OCI-M1 (cell line): Measurements from ENCODE around the gene DHRS2.

Source experiments
- DNase-seq: peaks from one replicate; lab custom pipeline; 2025; lab: John Stamatoyannopoulos, UW

Gene DHRS2

GRCh38 chr14:23612802-23613201, 23.4 kb upstream of the DHRS2 start:
- DNase-seq: no peak

GRCh38 chr14:23613242-23614070, 22.7 kb upstream of the DHRS2 start:
- DNase-seq: no peak

- no peak for DNase-seq
Observed at GRCh38 chr14:23614395-23614828, 21.8 kb upstream of the DHRS2 start.

- DNase-seq: no peak
Observed at GRCh38 chr14:23615856-23616255, 20.3 kb upstream of the DHRS2 start.

- no peak for DNase-seq
Observed at GRCh38 chr14:23617539-23617938, 18.6 kb upstream of the DHRS2 start.

GRCh38 chr14:23618415-23618988, 17.7 kb upstream of the DHRS2 start:
- no peak for DNase-seq

GRCh38 chr14:23620177-23620702, 15.9 kb upstream of the DHRS2 start:
- DNase-seq: no peak

- DNase-seq: no peak
Observed at GRCh38 chr14:23621204-23621931, 14.8 kb upstream of the DHRS2 start.

GRCh38 chr14:23621932-23622730, 14.0 kb upstream of the DHRS2 start:
- no peak for DNase-seq

GRCh38 chr14:23622990-23623389, 13.2 kb upstream of the DHRS2 start:
- no peak for DNase-seq

GRCh38 chr14:23623962-23624361, 12.2 kb upstream of the DHRS2 start:
- DNase-seq: no peak

GRCh38 chr14:23624830-23625404, 11.2 kb upstream of the DHRS2 start:
- DNase-seq: peak; percentile 3

- DNase-seq: no peak
Observed at GRCh38 chr14:23626946-23627345, 9.2 kb upstream of the DHRS2 start.

- DNase-seq: no peak
Observed at GRCh38 chr14:23627961-23628360, 8.2 kb upstream of the DHRS2 start.

GRCh38 chr14:23629204-23629603, 7.0 kb upstream of the DHRS2 start:
- DNase-seq: no peak

- no peak for DNase-seq
Observed at GRCh38 chr14:23629832-23630396, 6.2 kb upstream of the DHRS2 start.

GRCh38 chr14:23630687-23631086, 5.5 kb upstream of the DHRS2 start:
- no peak for DNase-seq

- no peak for DNase-seq
Observed at GRCh38 chr14:23631234-23631633, 4.9 kb upstream of the DHRS2 start.

- DNase-seq: peak; percentile 72
Observed at GRCh38 chr14:23631702-23632460, 4.3 kb upstream of the DHRS2 start.

- DNase-seq: no peak
Observed at GRCh38 chr14:23632461-23633159, 3.6 kb upstream of the DHRS2 start.
